ENCODE data around the gene LTBP3.

Gene LTBP3

GRCh38 chr11:65538232-65538914 lies 19.8 kb downstream of the LTBP3 start:
- Histone ChIP-seq H3K9ac (ENCODE audit: low read depth, low read length, poor library complexity, severe bottlenecking) (no peak overlapping the region), H2AFZ (ENCODE audit: low read length) (no peak overlapping the region), H3K9me3 (ENCODE audit: insufficient read depth, low read depth, low read length) (no peaks in the 10 kb centered on the region), H3K4me2 (ENCODE audit: low read depth, low read length, poor library complexity, severe bottlenecking) (no peak overlapping the region), H3K4me1 (ENCODE audit: insufficient read depth, low read length, poor library complexity, severe bottlenecking) (peaks cover 15% of the 10 kb centered on the region), H3K79me2 (ENCODE audit: insufficient read depth, low read length) (no peaks in the 10 kb centered on the region), H3K27me3 (ENCODE audit: insufficient read depth, low read length, poor library complexity, severe bottlenecking) (no peaks in the 10 kb centered on the region), H3K36me3 (ENCODE audit: insufficient read depth, low read length) (no peaks in the 10 kb centered on the region), H3K4me3 (ENCODE audit: low read length, poor library complexity, severe bottlenecking) (no peak overlapping the region), H3K9me2 (replicated peaks; ENCODE audit: low read depth, low read length) (no peaks in the 10 kb centered on the region), H4K20me1 (ENCODE audit: insufficient read depth, low read length, poor library complexity, severe bottlenecking) (no peaks in the 10 kb centered on the region), H3F3A (ENCODE audit: low read depth) (0 out of 2 replicates have a peak, but pooled peaks cover 3% of the 10 kb centered on the region)
- TF ChIP-seq CTCF (conservative IDR thresholded peaks at IDR 0.05; ENCODE audit: low read length) (no peak), EZH2phosphoT487 (IDR thresholded peaks at IDR 0.05; ENCODE audit: borderline replicate concordance) (no peak)

DNA sequence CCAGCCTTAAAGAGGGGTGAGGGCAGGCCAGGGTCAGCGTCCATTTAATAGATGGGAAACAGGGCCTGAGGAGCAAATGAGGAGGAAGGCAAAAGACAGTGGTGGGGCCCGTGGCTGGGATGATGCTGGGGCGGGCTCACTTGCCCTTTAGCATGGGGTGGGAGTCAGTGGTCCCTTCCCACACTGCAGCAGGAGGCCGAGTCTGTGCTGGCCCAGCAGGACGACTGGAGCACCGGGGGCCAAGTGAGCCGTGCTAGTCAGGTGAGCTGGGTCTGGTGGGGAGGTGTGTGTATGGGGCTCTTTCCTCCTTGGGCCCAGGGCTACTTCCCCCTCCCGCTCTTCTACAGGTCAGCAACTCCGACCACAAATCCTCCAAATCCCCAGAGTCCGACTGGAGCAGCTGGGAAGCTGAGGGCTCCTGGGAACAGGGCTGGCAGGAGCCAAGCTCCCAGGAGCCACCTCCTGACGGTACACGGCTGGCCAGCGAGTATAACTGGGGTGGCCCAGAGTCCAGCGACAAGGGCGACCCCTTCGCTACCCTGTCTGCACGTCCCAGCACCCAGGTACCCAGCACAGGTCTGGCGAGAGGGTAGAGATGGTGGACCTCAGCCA lies 20.4 kb downstream of the LTBP3 start:
- TF ChIP-seq EZH2phosphoT487 (IDR thresholded peaks at IDR 0.05; ENCODE audit: borderline replicate concordance) = no peak
- TF ChIP-seq CTCF (conservative IDR thresholded peaks at IDR 0.05; ENCODE audit: low read length) = no peak
- 0 out of 2 replicates have a peak, but pooled peaks cover 3% of the 10 kb centered on the region for H3F3A ChIP-seq (ENCODE audit: low read depth)
- no peaks in the 10 kb centered on the region for H3K79me2 ChIP-seq (ENCODE audit: insufficient read depth, low read length)
- H3K9me2 ChIP-seq (replicated peaks; ENCODE audit: low read depth, low read length) = no peaks in the 10 kb centered on the region
- H3K4me2 ChIP-seq (ENCODE audit: low read depth, low read length, poor library complexity, severe bottlenecking) = no peak overlapping the region
- H4K20me1 ChIP-seq (ENCODE audit: insufficient read depth, low read length, poor library complexity, severe bottlenecking) = no peaks in the 10 kb centered on the region
- H3K9me3 ChIP-seq (ENCODE audit: insufficient read depth, low read depth, low read length) = no peaks in the 10 kb centered on the region
- no peaks in the 10 kb centered on the region for H3K27me3 ChIP-seq (ENCODE audit: insufficient read depth, low read length, poor library complexity, severe bottlenecking)
- no peak overlapping the region for H3K9ac ChIP-seq (ENCODE audit: low read depth, low read length, poor library complexity, severe bottlenecking)
- H2AFZ ChIP-seq (ENCODE audit: low read length) = no peak overlapping the region
- no peak overlapping the region for H3K4me3 ChIP-seq (ENCODE audit: low read length, poor library complexity, severe bottlenecking)
- peaks cover 15% of the 10 kb centered on the region for H3K4me1 ChIP-seq (ENCODE audit: insufficient read depth, low read length, poor library complexity, severe bottlenecking)
- H3K36me3 ChIP-seq (ENCODE audit: insufficient read depth, low read length) = peaks cover 3% of the 10 kb centered on the region; the same call in 1 of the 2 replicates

DNA sequence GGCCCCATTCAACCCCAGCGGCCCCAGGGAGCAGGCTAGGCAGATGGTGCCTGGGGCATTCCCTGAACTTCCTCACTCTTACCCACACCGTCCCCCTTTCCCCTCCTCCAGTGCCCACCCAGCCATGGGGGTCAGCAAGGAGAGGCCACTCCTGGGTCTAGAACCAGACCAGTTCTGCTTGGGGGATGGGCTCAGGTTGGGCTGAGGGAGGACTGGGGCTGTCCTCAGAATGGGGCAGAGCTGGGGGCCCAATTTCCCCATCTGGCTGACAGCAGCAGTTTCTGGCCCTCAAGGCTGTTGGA lies 20.9 kb downstream of the LTBP3 start:
- Histone ChIP-seq H3F3A (ENCODE audit: low read depth) (0 out of 2 replicates have a peak, but pooled peaks cover 3% of the 10 kb centered on the region), H3K9ac (ENCODE audit: low read depth, low read length, poor library complexity, severe bottlenecking) (no peak overlapping the region), H2AFZ (ENCODE audit: low read length) (no peak overlapping the region), H3K4me1 (ENCODE audit: insufficient read depth, low read length, poor library complexity, severe bottlenecking) (peaks cover 15% of the 10 kb centered on the region), H3K27me3 (ENCODE audit: insufficient read depth, low read length, poor library complexity, severe bottlenecking) (no peaks in the 10 kb centered on the region), H3K9me3 (ENCODE audit: insufficient read depth, low read depth, low read length) (no peaks in the 10 kb centered on the region), H3K9me2 (replicated peaks; ENCODE audit: low read depth, low read length) (no peaks in the 10 kb centered on the region), H4K20me1 (ENCODE audit: insufficient read depth, low read length, poor library complexity, severe bottlenecking) (no peaks in the 10 kb centered on the region), H3K4me2 (ENCODE audit: low read depth, low read length, poor library complexity, severe bottlenecking) (no peak overlapping the region), H3K79me2 (ENCODE audit: insufficient read depth, low read length) (no peaks in the 10 kb centered on the region), H3K36me3 (ENCODE audit: insufficient read depth, low read length) (peaks cover 8% of the 10 kb centered on the region; the same call in 1 of the 2 replicates), H3K4me3 (ENCODE audit: low read length, poor library complexity, severe bottlenecking) (no peak overlapping the region)
- TF ChIP-seq CTCF (conservative IDR thresholded peaks at IDR 0.05; ENCODE audit: low read length) (no peak), EZH2phosphoT487 (IDR thresholded peaks at IDR 0.05; ENCODE audit: borderline replicate concordance) (no peak)
